CD4-positive, alpha-beta T cell treated with Interleukin-4 for 1 hour (primary cell): ENCODE data around the gene ELAPOR2.
"Not testable (repeated sequence)": the region's sequence is repeated elsewhere in the genome, so short reads cannot be mapped to it uniquely, and the experiment has no call there.

Source experiments
- DNase-seq, 2 donors: peaks; one replicate each; pipeline ENCODE4 v3.0.0-alpha.2; 2020 to 2022

Gene ELAPOR2

DNA sequence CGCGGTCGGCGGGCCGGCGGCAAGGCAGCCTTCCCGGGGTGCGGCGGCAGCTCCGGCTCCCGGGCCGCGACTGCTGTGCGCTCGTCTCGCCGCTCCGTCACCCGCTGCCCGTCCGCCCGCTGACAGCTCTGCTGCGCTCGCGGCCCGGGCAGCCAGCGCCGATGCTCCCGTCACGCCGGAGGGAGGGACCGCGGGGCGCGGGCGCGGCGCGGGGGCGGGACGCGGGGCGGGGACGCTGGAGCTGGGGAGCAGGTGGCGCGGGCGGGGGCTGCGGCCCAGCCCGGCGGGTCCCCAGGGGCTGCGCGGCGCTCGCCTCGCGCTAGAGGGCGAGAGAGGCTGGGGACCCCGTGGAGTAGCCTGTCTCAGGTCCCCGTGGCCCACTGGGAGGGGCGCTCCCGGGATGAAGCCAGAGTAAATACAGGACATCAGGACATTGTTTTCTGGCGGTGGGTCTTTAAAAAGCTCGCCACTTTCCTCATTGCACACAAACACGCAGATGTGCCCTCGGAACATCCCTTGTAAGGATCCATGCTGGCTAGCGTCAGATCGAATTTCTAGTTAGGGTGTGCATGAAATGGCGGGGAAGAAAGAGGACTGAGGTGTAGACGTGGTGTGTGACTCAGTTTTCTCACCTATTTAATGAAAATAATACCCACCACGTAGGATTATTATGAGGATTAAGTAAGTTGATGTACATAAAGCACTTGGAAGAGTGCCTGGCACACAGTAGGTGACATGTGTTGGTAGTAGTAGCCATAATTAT lies at the start of gene ELAPOR2:
ELAPOR2 (minus strand) TSS at position 130 of the 763 bp plus-strand sequence. CDS start 141 bp downstream, outside the sequence.
- DNase-seq, result peak; percentile 81

DNA sequence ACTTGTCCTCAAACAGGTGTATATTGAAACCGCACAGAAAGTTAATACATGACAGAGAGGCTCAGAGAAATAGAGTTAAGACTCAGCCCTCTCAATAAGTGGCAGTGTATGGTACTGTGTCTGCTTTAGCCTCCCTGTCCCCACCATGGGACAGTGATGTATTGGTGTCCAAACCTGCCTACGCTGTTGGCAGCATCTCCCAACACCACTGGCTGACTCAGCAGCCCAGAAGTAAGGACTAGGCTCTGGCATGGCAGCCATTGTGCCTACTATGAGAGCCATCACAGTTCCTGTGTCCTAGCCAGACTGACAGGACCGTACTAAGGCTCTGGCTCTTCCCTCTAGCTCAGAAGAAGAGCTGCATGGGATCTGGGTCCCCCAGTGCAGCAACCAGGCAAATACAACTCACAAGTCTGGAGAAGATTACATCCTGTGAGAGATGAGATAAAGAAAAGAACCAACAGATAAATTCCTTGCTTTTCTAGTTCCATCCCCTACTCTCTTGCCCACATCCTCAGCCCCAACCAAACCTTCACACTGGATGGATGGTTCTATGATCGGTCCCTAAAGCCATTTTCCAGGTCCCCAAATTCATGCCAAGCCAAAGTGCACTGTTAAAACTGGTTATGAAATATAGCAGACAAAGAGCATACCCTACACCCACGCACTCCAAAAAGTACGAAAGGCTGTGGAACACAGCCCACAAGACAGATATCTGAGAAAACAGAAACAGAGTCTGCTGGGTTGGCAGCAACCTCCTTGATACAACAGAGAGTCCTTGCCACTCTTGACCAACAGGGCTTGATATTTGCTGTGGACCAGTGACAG lies 48.7 kb upstream of the ELAPOR2 start:
- no peak for DNase-seq

- no peak for DNase-seq
Measured at GRCh38 chr7:87106974-87107612, 47.6 kb upstream of the ELAPOR2 start.

DNA sequence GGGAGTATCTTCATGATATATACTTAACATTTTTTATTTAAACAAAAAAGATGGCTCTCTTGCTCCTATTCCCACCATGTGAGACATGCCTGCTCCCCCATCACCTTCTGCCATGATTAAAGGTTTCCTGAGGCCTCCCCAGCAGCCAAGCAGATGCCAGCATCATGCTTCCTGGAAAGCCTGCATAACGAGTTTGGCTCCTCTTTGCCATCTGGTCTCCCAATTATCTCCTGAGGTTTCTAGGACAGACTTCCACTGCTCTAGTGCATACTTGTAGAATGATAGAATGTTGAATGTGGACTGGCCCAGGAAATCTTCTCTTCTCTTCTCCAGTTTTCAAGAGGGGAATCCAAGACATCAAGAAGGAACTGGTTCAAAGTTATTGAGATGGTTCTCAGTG lies 45.9 kb upstream of the ELAPOR2 start:
- DNase-seq, result no peak

DNA sequence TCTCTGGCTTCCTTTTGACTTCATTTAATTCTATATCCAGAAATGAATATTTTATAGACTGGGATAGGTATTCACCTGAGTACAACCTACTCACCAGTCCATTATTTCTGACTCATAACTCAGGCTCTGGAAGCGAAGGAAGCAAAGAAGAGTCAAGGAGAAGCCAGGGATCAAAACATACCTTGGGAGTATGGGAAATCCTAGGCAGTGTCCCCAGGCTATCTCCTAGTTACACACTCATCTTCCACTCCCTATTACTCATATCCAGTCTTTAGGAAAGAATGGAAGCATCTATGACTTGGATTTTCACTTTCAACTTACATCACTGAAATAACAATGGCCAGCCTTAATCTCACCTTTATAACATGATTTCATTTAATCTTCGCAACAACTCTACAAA lies 40.9 kb upstream of the ELAPOR2 start:
- DNase-seq, result no peak

GRCh38 chr7:87097375-87097774 lies 37.9 kb upstream of the ELAPOR2 start:
- DNase-seq, result not testable (repeated sequence)

DNA sequence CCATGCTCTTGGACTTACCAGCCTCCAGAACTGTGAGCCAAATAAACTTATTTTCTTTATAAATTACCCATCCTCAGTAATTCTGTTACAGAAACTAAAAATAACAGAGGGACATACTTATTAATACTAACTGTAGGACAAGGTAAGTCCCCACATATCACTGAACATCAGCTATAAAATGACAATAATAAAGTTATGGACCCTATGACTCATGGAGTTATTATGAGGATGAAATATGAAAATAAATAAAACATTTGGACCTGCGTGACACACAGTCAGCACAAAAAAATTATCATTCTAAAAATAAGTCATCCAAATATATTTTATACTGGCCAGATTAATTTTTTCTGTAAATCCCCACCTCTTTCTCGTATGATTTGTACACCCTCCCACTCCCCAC lies 34.9 kb upstream of the ELAPOR2 start:
- DNase-seq, result no peak

GRCh38 chr7:87092568-87093091 lies 33.2 kb upstream of the ELAPOR2 start:
- DNase-seq, result no peak

GRCh38 chr7:87091487-87092066 lies 32.1 kb upstream of the ELAPOR2 start:
- no peak for DNase-seq

GRCh38 chr7:87083865-87084519 lies 24.5 kb upstream of the ELAPOR2 start:
- no peak for DNase-seq

DNA sequence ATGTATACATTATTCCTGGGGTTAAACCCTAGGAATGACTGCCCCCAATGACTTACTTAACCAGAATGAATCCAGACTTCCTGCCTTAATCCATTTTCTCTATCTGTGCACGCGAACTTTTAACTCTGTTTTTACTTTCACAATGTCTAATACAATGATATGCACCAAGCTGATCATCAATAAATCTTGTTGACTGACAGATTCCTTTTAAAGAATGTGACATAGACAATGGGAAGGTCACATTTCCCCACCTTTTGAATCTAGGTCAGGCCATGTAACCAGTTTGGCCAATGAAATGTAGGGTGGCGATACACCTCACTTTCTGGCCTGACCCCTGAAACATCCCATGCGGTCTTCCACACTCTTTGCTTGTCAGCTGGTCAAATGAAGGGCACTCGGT lies 23.2 kb upstream of the ELAPOR2 start:
- no peak for DNase-seq

DNA sequence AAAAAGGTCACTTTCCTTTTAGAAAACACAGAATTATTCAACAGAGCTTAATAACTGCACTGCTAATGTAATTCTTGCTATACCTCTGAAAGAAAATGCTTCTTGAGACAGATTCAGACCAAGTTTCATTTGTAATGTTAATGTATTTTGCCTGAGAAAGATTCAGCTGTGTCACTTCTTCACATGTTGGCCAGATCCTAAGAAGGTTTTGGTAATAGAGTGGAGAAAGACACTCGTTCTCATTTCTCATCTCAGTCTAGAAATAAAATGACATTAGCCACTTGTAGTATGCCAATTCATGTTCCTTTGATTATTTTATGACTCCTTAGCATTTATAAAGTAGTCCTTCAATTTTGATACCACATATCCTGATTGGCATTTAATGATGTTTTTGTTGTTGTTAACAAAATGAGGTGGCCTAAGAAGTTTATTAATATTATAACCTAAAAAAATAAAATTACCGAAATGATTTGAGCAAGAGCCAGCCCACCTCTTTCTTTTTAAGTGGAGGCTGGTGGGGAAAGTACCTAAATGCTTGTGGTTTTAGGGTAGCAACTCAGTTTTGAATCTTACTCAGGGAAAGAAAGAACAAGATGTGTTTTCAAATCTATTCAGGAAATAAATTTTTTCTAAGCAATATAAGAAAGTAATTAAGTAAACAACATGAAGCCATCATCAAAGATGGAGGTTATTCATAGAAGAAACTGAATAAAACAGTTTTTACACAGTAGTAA lies 16.4 kb upstream of the ELAPOR2 start:
- DNase-seq, result no peak

- DNase-seq, result no peak
Measured at GRCh38 chr7:87067788-87068187, 8.3 kb upstream of the ELAPOR2 start.

GRCh38 chr7:87060288-87060537 lies 759 bp upstream of the ELAPOR2 start:
- no peak for DNase-seq

DNA sequence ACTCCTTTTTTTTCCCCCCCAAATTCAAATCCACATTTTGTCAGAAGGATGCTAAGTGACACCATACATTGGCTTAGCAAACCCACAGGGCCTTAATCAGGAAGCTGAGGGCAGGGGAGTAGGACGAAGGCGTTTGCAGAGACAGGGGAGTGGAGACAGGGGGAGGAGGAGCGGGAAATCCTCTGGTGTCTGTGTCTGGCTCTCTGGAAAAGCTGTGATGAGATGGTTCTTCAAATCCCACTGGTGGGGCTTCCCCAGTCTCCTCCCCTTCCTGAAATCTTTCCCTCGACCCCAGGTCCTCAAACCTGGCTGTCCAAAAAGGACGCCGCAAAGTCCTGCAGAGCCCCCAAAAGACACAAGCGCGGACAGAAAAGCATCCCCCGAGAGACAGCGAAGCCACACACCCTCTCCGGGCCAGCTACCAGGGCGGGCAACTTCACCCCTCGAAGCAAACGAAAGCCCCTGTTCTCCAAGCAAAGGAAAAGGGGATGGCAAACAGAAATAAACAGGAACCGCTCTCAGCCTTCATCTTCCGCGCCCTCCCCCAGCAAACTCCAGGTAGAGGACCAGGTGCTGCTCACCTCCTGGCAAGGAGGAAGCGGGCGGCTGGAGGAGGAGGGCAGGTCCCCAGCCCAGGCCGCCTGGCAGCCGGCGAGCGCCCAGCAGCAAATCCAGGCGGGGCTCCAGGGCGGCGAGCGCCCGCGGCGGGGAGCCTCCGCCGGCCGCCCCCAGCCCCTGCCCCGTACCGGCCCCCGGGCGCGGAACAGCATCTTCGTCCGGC lies 520 bp downstream of the ELAPOR2 start:
- peak; percentile 12 for DNase-seq

- no peak for DNase-seq
Measured at GRCh38 chr7:87057210-87057609, 2.2 kb downstream of the ELAPOR2 start.

- DNase-seq, result no peak
Measured at GRCh38 chr7:87056346-87056745, 3.1 kb downstream of the ELAPOR2 start.

GRCh38 chr7:87048839-87049238 lies 10.6 kb downstream of the ELAPOR2 start:
- DNase-seq, result no peak

- no peak for DNase-seq
Measured at GRCh38 chr7:87046456-87046855, 13.0 kb downstream of the ELAPOR2 start.

DNA sequence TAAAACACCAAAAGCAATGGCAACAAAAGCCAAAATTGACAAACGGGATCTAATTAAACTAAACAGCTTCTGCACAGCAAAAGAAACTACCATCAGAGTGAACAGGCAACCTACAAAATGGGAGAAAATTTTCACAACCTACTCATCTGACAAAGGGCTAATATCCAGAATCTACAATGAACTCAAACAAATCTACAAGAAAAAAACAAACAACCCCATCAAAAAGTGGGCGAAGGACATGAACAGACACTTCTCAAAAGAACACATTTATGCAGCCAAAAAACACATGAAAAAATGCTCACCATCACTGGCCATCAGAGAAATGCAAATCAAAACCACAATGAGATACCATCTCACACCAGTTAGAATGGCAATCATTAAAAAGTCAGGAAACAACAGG lies 14.7 kb downstream of the ELAPOR2 start:
- not testable (repeated sequence) for DNase-seq

DNA sequence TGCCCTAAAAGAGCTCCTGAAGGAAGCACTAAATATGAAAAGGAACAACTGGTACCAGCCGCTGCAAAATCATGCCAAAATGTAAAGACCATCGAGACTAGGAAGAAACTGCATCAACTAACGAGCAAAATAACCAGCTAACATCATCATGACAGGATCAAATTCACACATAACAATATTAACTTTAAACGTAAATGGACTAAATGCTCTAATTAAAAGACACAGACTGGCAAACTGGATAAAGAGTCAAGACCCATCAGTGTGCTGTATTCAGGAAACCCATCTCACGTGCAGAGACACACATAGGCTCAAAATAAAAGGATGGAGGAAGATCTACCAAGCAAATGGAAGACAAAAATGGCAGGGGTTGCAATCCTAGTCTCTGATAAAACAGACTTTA lies 17.9 kb downstream of the ELAPOR2 start:
- DNase-seq, result not testable (repeated sequence)
